Measurements from ENCODE around the gene ACTMAP. TPM values are rescaled to one million over a fixed set of nuclear protein-coding genes. Genes with fewer than 3 reads are reported as not detected.
"Not testable (repeated sequence)": the region's sequence is repeated elsewhere in the genome, so short reads cannot be mapped to it uniquely, and the experiment has no call there.

Gene ACTMAP
- total RNA-seq, 1 donor from 2014 or later: 6.4 TPM

- intact Hi-C loops (cut with DNase I): loop anchor here (1.0 kb wide), 1 partner anchor 20 kb away; no protein-coding TSS in a partner anchor
- ATAC-seq: peak; percentile 97
Measured at GRCh38 chr19:40777937-40778705, 27.8 kb upstream of the ACTMAP start, which contains the start of gene RAB4B. Gene RAB4B, plus strand, starts transcription at chr19:40778247. Its CDS starts 129 bp downstream, at chr19:40778376.

DNA sequence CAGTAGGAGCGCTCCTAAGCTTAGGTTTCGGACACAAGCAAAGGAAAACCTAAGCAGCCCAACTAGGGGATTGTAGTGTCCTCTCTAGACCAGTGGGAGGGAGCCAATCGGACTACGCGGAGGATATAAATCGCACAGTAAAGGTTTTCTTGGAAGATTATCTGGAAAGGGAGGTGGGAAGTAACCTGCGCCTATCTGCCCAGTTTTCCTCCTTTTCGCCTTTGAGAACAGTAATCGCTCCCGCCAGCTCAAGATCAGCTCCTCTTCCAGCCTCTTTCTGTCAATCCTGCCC lies 27.3 kb upstream of the ACTMAP start:
- DNase-seq (ENCODE audit: missing footprints) (no peak), ATAC-seq (no peak)
- intact Hi-C loops (cut with DNase I): no loop called here

More at GRCh38 chr19:40777937-40778705, 27.8 kb upstream of the ACTMAP start, which contains the start of gene RAB4B:
- DNase-seq (ENCODE audit: missing footprints): peak; percentile 100

- ATAC-seq: peak; percentile 86
Measured at GRCh38 chr19:40776932-40777644, 26.8 kb upstream of the ACTMAP start.

DNA sequence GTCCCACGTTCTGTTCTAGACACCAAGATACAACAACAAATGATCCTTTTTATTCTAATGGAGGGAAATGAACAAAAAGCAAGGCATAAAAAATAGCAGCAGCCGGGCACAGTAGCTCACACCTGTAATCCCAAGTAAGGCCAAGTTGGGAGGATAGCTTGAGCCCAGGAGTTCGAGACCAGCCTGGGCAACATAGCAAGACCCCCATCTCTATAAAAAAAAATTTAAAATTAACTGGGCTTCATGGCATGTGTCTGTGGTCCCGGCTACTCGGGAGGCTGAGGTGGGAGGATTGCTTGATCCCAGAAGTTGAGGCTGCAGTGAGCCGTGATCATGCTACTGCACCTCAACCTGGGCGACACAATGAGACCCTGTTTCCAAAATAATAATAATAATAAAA lies 26.1 kb upstream of the ACTMAP start:
- intact Hi-C loops (cut with DNase I): no loop called here
- ATAC-seq (no peak), DNase-seq (ENCODE audit: missing footprints) (no peak)

More at GRCh38 chr19:40776932-40777644, 26.8 kb upstream of the ACTMAP start:
- intact Hi-C loops (cut with DNase I): no loop called here
- DNase-seq (ENCODE audit: missing footprints): peak; percentile 91

GRCh38 chr19:40775632-40776022 lies 25.4 kb upstream of the ACTMAP start:
- DNase-seq (ENCODE audit: missing footprints): no peak
- intact Hi-C loops (cut with DNase I): no loop called here
- no peak for ATAC-seq

GRCh38 chr19:40774916-40775631 lies 24.8 kb upstream of the ACTMAP start, which contains the start of gene MIA:
Gene MIA, plus strand, starts transcription at chr19:40775521. Its CDS starts 22 bp downstream, at chr19:40775543.
- DNase-seq (ENCODE audit: missing footprints) (no peak), ATAC-seq (no peak)
- intact Hi-C loops (cut with DNase I): no loop called here

DNA sequence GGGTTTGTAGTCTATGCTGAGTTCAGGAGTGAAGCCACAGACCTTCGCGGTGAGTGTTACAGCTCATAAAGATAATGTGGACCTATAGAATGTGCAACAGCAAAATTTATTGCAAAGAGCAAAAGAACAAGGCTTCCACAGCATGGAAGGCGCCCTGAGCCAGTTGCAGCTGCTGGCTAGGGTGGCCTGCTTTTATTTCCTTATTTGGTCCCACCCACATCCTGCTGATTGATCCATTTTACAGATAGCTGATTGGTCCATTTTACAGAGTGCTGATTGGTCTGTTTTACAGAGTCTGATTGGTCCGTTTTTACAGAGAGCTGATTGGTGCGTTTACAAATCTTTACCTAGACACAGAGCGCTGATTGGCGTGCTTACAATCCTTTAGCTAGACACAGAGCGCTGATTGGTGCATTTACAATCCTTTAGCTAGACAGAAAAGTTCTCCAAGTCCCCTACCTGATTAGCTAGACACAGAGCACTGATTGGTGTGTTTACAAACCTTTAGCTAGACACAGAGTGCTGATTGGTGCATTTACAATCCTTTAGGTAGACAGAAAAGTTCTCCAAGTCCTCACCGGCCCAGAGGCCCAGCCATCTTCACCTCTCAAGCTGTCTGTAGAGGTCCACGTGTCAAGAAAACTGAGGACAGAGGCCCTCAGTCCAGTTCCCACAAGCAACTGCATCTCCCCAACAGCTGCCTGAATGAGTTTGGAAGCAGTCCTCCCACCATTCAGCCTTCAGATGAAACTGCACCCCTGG lies 21.0 kb upstream of the ACTMAP start:
- intact Hi-C loops (cut with DNase I); ATAC-seq; DNase-seq (ENCODE audit: missing footprints): not testable (repeated sequence)

- DNase-seq (ENCODE audit: missing footprints) (no peak), ATAC-seq (no peak)
- intact Hi-C loops (cut with DNase I): no loop called here
Measured at GRCh38 chr19:40768869-40769268, 18.6 kb upstream of the ACTMAP start.

- intact Hi-C loops (cut with DNase I); ATAC-seq; DNase-seq (ENCODE audit: missing footprints): not testable (repeated sequence)
Measured at GRCh38 chr19:40766385-40766784, 16.1 kb upstream of the ACTMAP start.

GRCh38 chr19:40763963-40764362 lies 13.7 kb upstream of the ACTMAP start:
- intact Hi-C loops (cut with DNase I): no loop called here
- DNase-seq (ENCODE audit: missing footprints) (no peak), ATAC-seq (no peak)

GRCh38 chr19:40763526-40763925 lies 13.2 kb upstream of the ACTMAP start:
- intact Hi-C loops (cut with DNase I): no loop called here

GRCh38 chr19:40762754-40763470 lies 12.6 kb upstream of the ACTMAP start:
- intact Hi-C loops (cut with DNase I): no loop called here
- ATAC-seq (no peak), DNase-seq (ENCODE audit: missing footprints) (no peak)

More at GRCh38 chr19:40763526-40763925, 13.2 kb upstream of the ACTMAP start:
- DNase-seq (ENCODE audit: missing footprints) (no peak), ATAC-seq (no peak)

DNA sequence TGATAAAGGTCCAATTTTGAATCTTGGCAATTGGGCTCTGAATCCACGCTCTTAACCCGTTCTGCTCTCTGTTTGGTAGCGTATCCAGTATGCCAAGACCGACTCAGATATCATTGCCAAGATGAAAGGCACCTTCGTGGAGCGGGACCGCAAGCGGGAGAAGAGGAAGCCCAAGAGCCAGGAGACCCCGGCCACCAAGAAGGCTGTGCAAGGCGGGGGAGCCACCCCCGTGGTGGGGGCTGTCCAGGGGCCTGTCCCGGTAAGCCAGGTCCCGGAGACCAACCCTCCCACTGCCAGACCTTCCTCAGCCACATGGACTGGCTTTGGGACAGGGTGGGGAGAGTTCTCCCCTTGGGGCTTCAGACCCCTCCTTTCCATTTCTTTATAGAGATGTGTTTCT lies 9.1 kb upstream of the ACTMAP start:
- no peak for ATAC-seq
- intact Hi-C loops (cut with DNase I): no loop called here

DNA sequence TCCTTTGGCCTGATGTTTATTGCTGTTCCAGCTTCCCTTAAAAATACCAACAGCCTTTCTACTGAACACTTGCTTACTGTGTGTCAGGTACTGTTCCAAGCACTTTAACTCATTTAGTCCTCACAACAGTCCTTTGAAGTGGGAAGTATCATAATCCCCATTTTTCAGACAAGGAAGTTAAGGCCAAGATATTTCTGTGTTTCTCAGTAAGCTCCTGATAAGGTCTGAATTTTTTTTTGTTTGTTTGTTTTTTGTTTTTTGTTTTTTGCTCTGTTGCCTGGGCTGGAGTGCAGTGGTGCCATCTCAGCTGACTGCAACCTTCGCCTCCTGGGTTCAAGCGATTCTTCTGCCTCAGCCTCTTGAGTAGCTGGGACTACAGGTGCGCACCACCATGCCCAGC lies 8.2 kb upstream of the ACTMAP start:
- no peak for ATAC-seq
- intact Hi-C loops (cut with DNase I): no loop called here
- DNase-seq (ENCODE audit: missing footprints): no peak

More for the DNA sequence above, 9.1 kb upstream of the ACTMAP start:
- no peak for DNase-seq (ENCODE audit: missing footprints)

- DNase-seq (ENCODE audit: missing footprints): no peak
- ATAC-seq: no peak
- intact Hi-C loops (cut with DNase I): no loop called here
Measured at GRCh38 chr19:40756502-40757110, 6.3 kb upstream of the ACTMAP start.

DNA sequence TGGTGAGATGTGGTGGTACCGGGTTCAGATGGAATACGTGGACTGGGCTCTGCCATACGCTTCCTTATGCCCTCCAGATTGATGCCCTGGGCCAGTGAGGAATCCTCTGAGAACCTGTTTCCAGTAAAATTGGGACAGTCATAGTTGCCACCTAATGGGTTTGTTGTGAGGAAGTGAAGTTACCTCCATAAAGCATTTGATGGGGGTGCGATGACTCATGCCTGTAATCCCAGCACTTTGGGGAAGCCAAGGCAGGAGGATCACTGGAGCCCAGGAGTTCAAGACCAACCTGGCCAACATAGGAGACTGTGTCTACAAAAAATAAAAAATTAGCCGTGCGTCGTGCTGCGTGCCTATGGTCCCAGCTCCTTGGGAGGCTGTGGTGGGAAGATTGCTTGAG lies 5.5 kb upstream of the ACTMAP start:
- intact Hi-C loops (cut with DNase I): no loop called here
- no peak for DNase-seq (ENCODE audit: missing footprints)
- ATAC-seq: no peak

DNA sequence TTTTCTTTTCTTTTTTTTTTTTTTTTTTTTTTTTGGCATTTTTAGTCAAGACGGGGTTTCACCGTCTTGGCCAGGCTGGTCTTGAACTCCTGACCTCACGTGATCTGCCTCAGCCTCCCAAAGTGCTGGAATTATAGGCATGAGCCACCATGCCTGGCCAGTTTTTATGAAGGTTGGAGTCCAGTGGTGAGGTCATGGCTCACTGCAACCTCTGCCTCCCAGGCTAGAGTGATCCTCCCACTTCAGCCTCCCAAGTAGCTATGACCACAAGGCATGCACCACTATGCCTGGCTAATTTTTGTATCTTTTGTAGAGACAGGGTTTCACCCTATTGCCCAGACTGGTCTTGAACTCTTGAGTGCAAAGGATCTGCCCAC lies 5.0 kb upstream of the ACTMAP start:
- intact Hi-C loops (cut with DNase I): no loop called here
- no peak for DNase-seq (ENCODE audit: missing footprints)
- no peak for ATAC-seq
